Esophagus muscularis mucosa (tissue), 4 donors: ENCODE data around the gene ZSCAN25.

Source experiments
- EP300 ChIP-seq: sonication (generic); formaldehyde crosslinking; IDR thresholded peaks from one replicate; pipeline ENCODE4 v1.6.1; 2017; ENCODE audit warnings: antibody characterized with exemption
- POLR2A ChIP-seq: fragments of 450-650 bp; IDR thresholded peaks from one replicate; pipeline ENCODE4 v1.6.1; 2017; ENCODE audit warnings: antibody characterized with exemption, moderate library complexity, mild to moderate bottlenecking, low read depth
- POLR2AphosphoS5 ChIP-seq, 2 donors: sonication (generic); formaldehyde crosslinking; IDR thresholded peaks; one replicate each; pipeline ENCODE4 v1.6.1; 2017; ENCODE audit warnings: antibody characterized with exemption in 2 of 2
- TF ChIP-seq, protein P1 (sequence below), 3 experiments: fragments of 200-600 bp in 2 of 3; fragments of 450-650 bp in 1 of 3; sonication (generic) in 2 of 3; IDR thresholded peaks; one replicate each; pipeline ENCODE4 v1.5.1; 2017 to 2019; ENCODE audit warnings: antibody characterized with exemption in 3 of 3, mild to moderate bottlenecking in 2 of 3, moderate library complexity in 1 of 3

DNA sequence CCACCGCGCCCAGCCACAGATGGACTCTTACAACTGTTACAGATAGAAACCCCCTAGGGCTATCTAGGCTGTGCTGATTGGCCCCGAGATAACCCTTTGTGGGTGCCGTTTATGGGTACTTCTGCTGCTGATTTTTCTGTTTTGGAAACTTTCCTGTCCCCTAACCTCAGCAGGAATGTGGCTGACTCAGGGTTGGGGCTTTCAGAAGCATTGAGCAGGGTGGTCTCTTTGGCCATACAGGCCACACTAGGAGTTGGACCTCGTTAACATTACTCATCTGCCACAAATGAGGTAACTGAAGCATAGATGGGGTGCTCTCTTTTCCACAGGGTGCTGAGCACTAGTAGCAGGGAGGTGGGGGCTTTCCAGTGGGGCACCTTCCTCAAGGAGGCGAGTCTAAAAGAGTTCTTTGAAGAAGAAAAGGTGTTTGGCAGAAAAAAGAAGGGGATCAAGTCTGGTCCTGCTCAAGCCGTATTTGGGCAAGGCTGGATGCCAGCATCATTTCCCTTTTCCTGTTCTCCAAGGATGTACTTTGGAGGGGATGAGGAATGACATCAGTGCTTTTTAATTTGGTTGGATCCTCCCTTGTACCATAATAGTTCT is 6.4 kb downstream of the ZSCAN25 start:
- TF ChIP-seq, protein P1, sequence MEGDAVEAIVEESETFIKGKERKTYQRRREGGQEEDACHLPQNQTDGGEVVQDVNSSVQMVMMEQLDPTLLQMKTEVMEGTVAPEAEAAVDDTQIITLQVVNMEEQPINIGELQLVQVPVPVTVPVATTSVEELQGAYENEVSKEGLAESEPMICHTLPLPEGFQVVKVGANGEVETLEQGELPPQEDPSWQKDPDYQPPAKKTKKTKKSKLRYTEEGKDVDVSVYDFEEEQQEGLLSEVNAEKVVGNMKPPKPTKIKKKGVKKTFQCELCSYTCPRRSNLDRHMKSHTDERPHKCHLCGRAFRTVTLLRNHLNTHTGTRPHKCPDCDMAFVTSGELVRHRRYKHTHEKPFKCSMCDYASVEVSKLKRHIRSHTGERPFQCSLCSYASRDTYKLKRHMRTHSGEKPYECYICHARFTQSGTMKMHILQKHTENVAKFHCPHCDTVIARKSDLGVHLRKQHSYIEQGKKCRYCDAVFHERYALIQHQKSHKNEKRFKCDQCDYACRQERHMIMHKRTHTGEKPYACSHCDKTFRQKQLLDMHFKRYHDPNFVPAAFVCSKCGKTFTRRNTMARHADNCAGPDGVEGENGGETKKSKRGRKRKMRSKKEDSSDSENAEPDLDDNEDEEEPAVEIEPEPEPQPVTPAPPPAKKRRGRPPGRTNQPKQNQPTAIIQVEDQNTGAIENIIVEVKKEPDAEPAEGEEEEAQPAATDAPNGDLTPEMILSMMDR (IDR thresholded peaks at IDR 0.05), result no peak
- TF ChIP-seq POLR2A, result no peak
- no peak for TF ChIP-seq EP300
- TF ChIP-seq POLR2AphosphoS5 (IDR thresholded peaks at IDR 0.05), result no peak
